H9 (cell line): ENCODE data around the gene GTF2F2. TPM values are rescaled to one million over a fixed set of nuclear protein-coding genes. Genes with fewer than 3 reads are reported as not detected.
A peak's percentile ranks its signal among the peaks of the same experiment; 100 is the strongest.

Source experiments
- DNase-seq: peaks from one replicate; pipeline ENCODE4 v3.0.0-alpha.2; 2017
- H2AFZ ChIP-seq: one replicate; pipeline ENCODE4 v1.6.1; 2013; ENCODE audit warnings: mild to moderate bottlenecking, low read length, control low read depth, moderate library complexity
- H2AK5ac ChIP-seq: 2 replicates; pipeline ENCODE4 v1.6.1; 2013; ENCODE audit warnings: low read length, control low read depth, mixed read lengths; ENCODE audit not compliant: insufficient read length
- H2BK120ac ChIP-seq: one replicate; pipeline ENCODE4 v1.6.1; 2013; ENCODE audit warnings: low read depth, mild to moderate bottlenecking, low read length, control low read depth, inconsistent platforms; ENCODE audit not compliant: poor library complexity, severe bottlenecking
- H2BK12ac ChIP-seq: 2 replicates; pipeline ENCODE4 v1.6.1; 2013; ENCODE audit warnings: low read length, control low read depth, mixed read lengths, low read depth; ENCODE audit not compliant: insufficient read length
- H2BK15ac ChIP-seq: 2 replicates; pipeline ENCODE4 v1.6.1; 2013; ENCODE audit warnings: low read depth, low read length, control low read depth
- H2BK20ac ChIP-seq: one replicate; pipeline ENCODE4 v1.6.1; 2013; ENCODE audit warnings: low read depth, mild to moderate bottlenecking, low read length, control low read depth, inconsistent platforms; ENCODE audit not compliant: poor library complexity, severe bottlenecking
- H2BK5ac ChIP-seq: 2 replicates; pipeline ENCODE4 v1.6.1; 2013; ENCODE audit warnings: low read length, control low read depth, mixed read lengths; ENCODE audit not compliant: insufficient read length
- H3K14ac ChIP-seq: 2 replicates; pipeline ENCODE4 v1.6.1; 2013; ENCODE audit warnings: low read length, control low read depth; ENCODE audit not compliant: insufficient read depth
- H3K18ac ChIP-seq: 2 replicates; pipeline ENCODE4 v1.6.1; 2013; ENCODE audit warnings: low read depth, mild to moderate bottlenecking, mixed read lengths, low read length, control low read depth; ENCODE audit not compliant: insufficient read length
- H3K23ac ChIP-seq: 2 replicates; pipeline ENCODE4 v1.6.1; 2013; ENCODE audit warnings: low read length, control low read depth, mixed read lengths, low read depth; ENCODE audit not compliant: insufficient read length
- H3K23me2 ChIP-seq: 2 replicates; pipeline ENCODE4 v1.6.1; 2013; ENCODE audit warnings: low read depth, mild to moderate bottlenecking, mixed read lengths, low read length, control low read depth; ENCODE audit not compliant: insufficient read length, poor library complexity, severe bottlenecking
- H3K27ac ChIP-seq: 2 replicates; pipeline ENCODE4 v1.5.1; 2013; ENCODE audit warnings: low read length, control low read depth, mixed read lengths, low read depth; ENCODE audit not compliant: insufficient read length
- H3K27me3 ChIP-seq: 2 replicates; pipeline ENCODE4 v1.6.1; 2013; ENCODE audit warnings: low read length, control low read depth, inconsistent platforms; ENCODE audit not compliant: insufficient read depth
- H3K4ac ChIP-seq: 2 replicates; pipeline ENCODE4 v1.6.1; 2013; ENCODE audit warnings: low read depth, mild to moderate bottlenecking, control low read depth, inconsistent platforms, low read length, moderate library complexity
- H3K4me1 ChIP-seq: 2 replicates; pipeline ENCODE4 v1.6.1; 2013; ENCODE audit warnings: low read length, control low read depth, inconsistent platforms; ENCODE audit not compliant: insufficient read depth
- H3K4me2 ChIP-seq: 2 replicates; pipeline ENCODE4 v1.6.1; 2013; ENCODE audit warnings: low read length, control low read depth, mixed read lengths; ENCODE audit not compliant: insufficient read length, insufficient read depth
- H3K56ac ChIP-seq: 2 replicates; pipeline ENCODE4 v1.6.1; 2013; ENCODE audit warnings: low read depth, mild to moderate bottlenecking, mixed read lengths, low read length, control low read depth; ENCODE audit not compliant: insufficient read length
- H3K79me1 ChIP-seq: 2 replicates; pipeline ENCODE4 v1.6.1; 2013; ENCODE audit warnings: low read depth, mild to moderate bottlenecking, moderate library complexity, low read length, control low read depth, inconsistent platforms; ENCODE audit not compliant: insufficient read depth, poor library complexity, severe bottlenecking
- H3K79me2 ChIP-seq: 2 replicates; pipeline ENCODE4 v1.6.1; 2013; ENCODE audit warnings: low read length, control low read depth, inconsistent platforms; ENCODE audit not compliant: insufficient read depth
- H3K9ac ChIP-seq: 2 replicates; pipeline ENCODE4 v1.6.1; 2013; ENCODE audit warnings: low read length, control low read depth, mixed read lengths; ENCODE audit not compliant: insufficient read length; ENCODE audit errors: extremely low read depth
- H3K9me3 ChIP-seq: one replicate; pipeline ENCODE4 v1.6.1; 2013; ENCODE audit warnings: low read depth, low read length, inconsistent platforms; ENCODE audit not compliant: control insufficient read depth
- H3T11ph ChIP-seq: one replicate; pipeline ENCODE4 v1.6.1; 2013; ENCODE audit warnings: mild to moderate bottlenecking, low read length, control low read depth, inconsistent platforms
- H4K20me1 ChIP-seq: one replicate; pipeline ENCODE4 v1.6.1; 2013; ENCODE audit not compliant: control insufficient read depth, insufficient read length, insufficient read depth
- H4K5ac ChIP-seq: 2 replicates; pipeline ENCODE4 v1.6.1; 2013; ENCODE audit warnings: low read depth, mild to moderate bottlenecking, mixed read lengths, low read length, control low read depth; ENCODE audit not compliant: insufficient read length
- H4K8ac ChIP-seq: replicated peaks from 2 replicates; pipeline ENCODE4 v1.6.1; 2013; ENCODE audit warnings: low read length, control low read depth, mixed read lengths, low read depth; ENCODE audit not compliant: insufficient read length
- H4K91ac ChIP-seq: 2 replicates; pipeline ENCODE4 v1.6.1; 2013; ENCODE audit warnings: low read depth, mild to moderate bottlenecking, moderate library complexity, mixed read lengths, low read length, control low read depth; ENCODE audit not compliant: insufficient read length
- H3K27ac Mint-ChIP-seq, 3 experiments: 2 replicates in 2 of 3; 3 replicates in 1 of 3; pipeline ENCODE4 v1.8.0; 2020 to 2021; ENCODE audit warnings: mixed read lengths in 3 of 3, mild to moderate bottlenecking in 1 of 3, moderate library complexity in 1 of 3
- H3K27me3 Mint-ChIP-seq: 2 replicates; pipeline ENCODE4 v1.8.0; 2021; ENCODE audit warnings: low read depth, mild to moderate bottlenecking, moderate library complexity, mixed read lengths
- H3K36me3 Mint-ChIP-seq, 3 experiments: 2 replicates in 2 of 3; 3 replicates in 1 of 3; pipeline ENCODE4 v1.8.0; 2020 to 2021; ENCODE audit warnings: low read depth in 3 of 3, mixed read lengths in 3 of 3; ENCODE audit not compliant: insufficient read depth in 1 of 3
- H3K4me1 Mint-ChIP-seq, 2 experiments: 2 replicates each; pipeline ENCODE4 v1.8.0; 2020; ENCODE audit warnings: mixed read lengths in 2 of 2
- H3K4me3 Mint-ChIP-seq, 2 experiments: 2 replicates in 1 of 2; 3 replicates in 1 of 2; pipeline ENCODE4 v1.8.0; 2020 to 2021; ENCODE audit warnings: mild to moderate bottlenecking in 2 of 2, mixed read lengths in 2 of 2, moderate library complexity in 1 of 2
- H3K9me3 Mint-ChIP-seq, 2 experiments: 2 replicates in 1 of 2; 3 replicates in 1 of 2; pipeline ENCODE4 v1.8.0; 2020; ENCODE audit warnings: mild to moderate bottlenecking in 2 of 2, mixed read lengths in 2 of 2, moderate library complexity in 1 of 2
- WGBS: extraction: QIAGEN DNeasy Blood & Tissue Kit; methylation state at CpG from one replicate; pipeline ENCODE4 v1.1.7; 2013; ENCODE audit warnings: missing lambda C conversion rate, low lambda C conversion rate, mixed read lengths; ENCODE audit not compliant: insufficient read length; ENCODE audit errors: extremely low coverage; 5-methylcytosine and 5-hydroxymethylcytosine counted together
- total RNA-seq: library from RNA; stranded (reverse); gene quantifications from 2 replicates; pipeline ENCODE4 v1.2.1, GENCODE V29; 2021
- TF ChIP-seq, protein P1 (sequence below): fragments of 200-600 bp; sonication (generic); conservative IDR thresholded peaks from 3 replicates; pipeline ENCODE4 v1.8.0; 2021; ENCODE audit warnings: antibody characterized with exemption, mild to moderate bottlenecking

Gene GTF2F2
- total RNA-seq, 1 experiment from 2014 or later, result 29.6 TPM

GRCh38 chr13:45178349-45179162 is 58.2 kb downstream of the GTF2F2 start:
- Histone ChIP-seq H3K4ac (no peak overlapping the region), H3K18ac (no peak overlapping the region), H3K4me1 (no peaks in the 10 kb centered on the region), H3K23ac (no peak overlapping the region), H4K91ac (no peak overlapping the region), H3K79me2 (no peaks in the 10 kb centered on the region), H2BK20ac (no peak overlapping the region), H4K5ac (no peak overlapping the region), H4K20me1 (peaks cover 3% of the 10 kb centered on the region), H4K8ac (no peak overlapping the region), H2BK120ac (no peak overlapping the region), H2AFZ (no peak overlapping the region), H3K9me3 (no peaks in the 10 kb centered on the region), H3K14ac (no peak overlapping the region), H2BK12ac (no peak overlapping the region), H3K23me2 (no peaks in the 10 kb centered on the region), H2BK15ac (no peak overlapping the region), H3K79me1 (no peaks in the 10 kb centered on the region), H3K9ac (no peak overlapping the region), H2AK5ac (no peak overlapping the region), H3K4me2 (no peak overlapping the region), H3K27ac (no peak overlapping the region), H3K27me3 (no peaks in the 10 kb centered on the region), H2BK5ac (no peak overlapping the region), H3K56ac (no peak overlapping the region), H3T11ph (no peak overlapping the region)
- Mint-ChIP-seq H3K27ac (peak overlapping the region in 2 of 3 experiments; percentile 42 to 52; a peak in 2 of 7 replicates), H3K9me3 (no peaks in the 10 kb centered on the region), H3K4me3 (no peak overlapping the region), H3K27me3 (no peaks in the 10 kb centered on the region), H3K4me1 (peaks cover 0 to 5% of the 10 kb centered on the region in 2 experiments; a peak in 1 of 4 replicates), H3K36me3 (no peaks in the 10 kb centered on the region; a peak in 2 of 7 replicates)
- TF ChIP-seq, protein P1, sequence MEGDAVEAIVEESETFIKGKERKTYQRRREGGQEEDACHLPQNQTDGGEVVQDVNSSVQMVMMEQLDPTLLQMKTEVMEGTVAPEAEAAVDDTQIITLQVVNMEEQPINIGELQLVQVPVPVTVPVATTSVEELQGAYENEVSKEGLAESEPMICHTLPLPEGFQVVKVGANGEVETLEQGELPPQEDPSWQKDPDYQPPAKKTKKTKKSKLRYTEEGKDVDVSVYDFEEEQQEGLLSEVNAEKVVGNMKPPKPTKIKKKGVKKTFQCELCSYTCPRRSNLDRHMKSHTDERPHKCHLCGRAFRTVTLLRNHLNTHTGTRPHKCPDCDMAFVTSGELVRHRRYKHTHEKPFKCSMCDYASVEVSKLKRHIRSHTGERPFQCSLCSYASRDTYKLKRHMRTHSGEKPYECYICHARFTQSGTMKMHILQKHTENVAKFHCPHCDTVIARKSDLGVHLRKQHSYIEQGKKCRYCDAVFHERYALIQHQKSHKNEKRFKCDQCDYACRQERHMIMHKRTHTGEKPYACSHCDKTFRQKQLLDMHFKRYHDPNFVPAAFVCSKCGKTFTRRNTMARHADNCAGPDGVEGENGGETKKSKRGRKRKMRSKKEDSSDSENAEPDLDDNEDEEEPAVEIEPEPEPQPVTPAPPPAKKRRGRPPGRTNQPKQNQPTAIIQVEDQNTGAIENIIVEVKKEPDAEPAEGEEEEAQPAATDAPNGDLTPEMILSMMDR, result no peak
- no CpG with 5 or more reads among the region's 3 CpGs for WGBS
- DNase-seq, result no peak
